H9 (cell line): ENCODE results near the gene CAMK2G. TPM values are rescaled to one million over a fixed set of nuclear protein-coding genes. Genes with fewer than 3 reads are reported as not detected.

Experiments used
- DNase-seq: peaks from one replicate; pipeline ENCODE4 v3.0.0-alpha.2; 2017
- H2AFZ ChIP-seq: one replicate; pipeline ENCODE4 v1.6.1; 2013; ENCODE audit warnings: mild to moderate bottlenecking, low read length, control low read depth, moderate library complexity
- H2AK5ac ChIP-seq: 2 replicates; pipeline ENCODE4 v1.6.1; 2013; ENCODE audit warnings: low read length, control low read depth, mixed read lengths; ENCODE audit not compliant: insufficient read length
- H2BK120ac ChIP-seq: one replicate; pipeline ENCODE4 v1.6.1; 2013; ENCODE audit warnings: low read depth, mild to moderate bottlenecking, low read length, control low read depth, inconsistent platforms; ENCODE audit not compliant: poor library complexity, severe bottlenecking
- H2BK12ac ChIP-seq: 2 replicates; pipeline ENCODE4 v1.6.1; 2013; ENCODE audit warnings: low read length, control low read depth, mixed read lengths, low read depth; ENCODE audit not compliant: insufficient read length
- H2BK15ac ChIP-seq: 2 replicates; pipeline ENCODE4 v1.6.1; 2013; ENCODE audit warnings: low read depth, low read length, control low read depth
- H2BK20ac ChIP-seq: one replicate; pipeline ENCODE4 v1.6.1; 2013; ENCODE audit warnings: low read depth, mild to moderate bottlenecking, low read length, control low read depth, inconsistent platforms; ENCODE audit not compliant: poor library complexity, severe bottlenecking
- H2BK5ac ChIP-seq: 2 replicates; pipeline ENCODE4 v1.6.1; 2013; ENCODE audit warnings: low read length, control low read depth, mixed read lengths; ENCODE audit not compliant: insufficient read length
- H3K14ac ChIP-seq: 2 replicates; pipeline ENCODE4 v1.6.1; 2013; ENCODE audit warnings: low read length, control low read depth; ENCODE audit not compliant: insufficient read depth
- H3K18ac ChIP-seq: 2 replicates; pipeline ENCODE4 v1.6.1; 2013; ENCODE audit warnings: low read depth, mild to moderate bottlenecking, mixed read lengths, low read length, control low read depth; ENCODE audit not compliant: insufficient read length
- H3K23ac ChIP-seq: 2 replicates; pipeline ENCODE4 v1.6.1; 2013; ENCODE audit warnings: low read length, control low read depth, mixed read lengths, low read depth; ENCODE audit not compliant: insufficient read length
- H3K23me2 ChIP-seq: 2 replicates; pipeline ENCODE4 v1.6.1; 2013; ENCODE audit warnings: low read depth, mild to moderate bottlenecking, mixed read lengths, low read length, control low read depth; ENCODE audit not compliant: insufficient read length, poor library complexity, severe bottlenecking
- H3K27ac ChIP-seq: 2 replicates; pipeline ENCODE4 v1.5.1; 2013; ENCODE audit warnings: low read length, control low read depth, mixed read lengths, low read depth; ENCODE audit not compliant: insufficient read length
- H3K27me3 ChIP-seq: 2 replicates; pipeline ENCODE4 v1.6.1; 2013; ENCODE audit warnings: low read length, control low read depth, inconsistent platforms; ENCODE audit not compliant: insufficient read depth
- H3K4ac ChIP-seq: 2 replicates; pipeline ENCODE4 v1.6.1; 2013; ENCODE audit warnings: low read depth, mild to moderate bottlenecking, control low read depth, inconsistent platforms, low read length, moderate library complexity
- H3K4me1 ChIP-seq: 2 replicates; pipeline ENCODE4 v1.6.1; 2013; ENCODE audit warnings: low read length, control low read depth, inconsistent platforms; ENCODE audit not compliant: insufficient read depth
- H3K4me2 ChIP-seq: 2 replicates; pipeline ENCODE4 v1.6.1; 2013; ENCODE audit warnings: low read length, control low read depth, mixed read lengths; ENCODE audit not compliant: insufficient read length, insufficient read depth
- H3K56ac ChIP-seq: 2 replicates; pipeline ENCODE4 v1.6.1; 2013; ENCODE audit warnings: low read depth, mild to moderate bottlenecking, mixed read lengths, low read length, control low read depth; ENCODE audit not compliant: insufficient read length
- H3K79me1 ChIP-seq: 2 replicates; pipeline ENCODE4 v1.6.1; 2013; ENCODE audit warnings: low read depth, mild to moderate bottlenecking, moderate library complexity, low read length, control low read depth, inconsistent platforms; ENCODE audit not compliant: insufficient read depth, poor library complexity, severe bottlenecking
- H3K79me2 ChIP-seq: 2 replicates; pipeline ENCODE4 v1.6.1; 2013; ENCODE audit warnings: low read length, control low read depth, inconsistent platforms; ENCODE audit not compliant: insufficient read depth
- H3K9ac ChIP-seq: 2 replicates; pipeline ENCODE4 v1.6.1; 2013; ENCODE audit warnings: low read length, control low read depth, mixed read lengths; ENCODE audit not compliant: insufficient read length; ENCODE audit errors: extremely low read depth
- H3K9me3 ChIP-seq: one replicate; pipeline ENCODE4 v1.6.1; 2013; ENCODE audit warnings: low read depth, low read length, inconsistent platforms; ENCODE audit not compliant: control insufficient read depth
- H3T11ph ChIP-seq: one replicate; pipeline ENCODE4 v1.6.1; 2013; ENCODE audit warnings: mild to moderate bottlenecking, low read length, control low read depth, inconsistent platforms
- H4K20me1 ChIP-seq: one replicate; pipeline ENCODE4 v1.6.1; 2013; ENCODE audit not compliant: control insufficient read depth, insufficient read length, insufficient read depth
- H4K5ac ChIP-seq: 2 replicates; pipeline ENCODE4 v1.6.1; 2013; ENCODE audit warnings: low read depth, mild to moderate bottlenecking, mixed read lengths, low read length, control low read depth; ENCODE audit not compliant: insufficient read length
- H4K8ac ChIP-seq: replicated peaks from 2 replicates; pipeline ENCODE4 v1.6.1; 2013; ENCODE audit warnings: low read length, control low read depth, mixed read lengths, low read depth; ENCODE audit not compliant: insufficient read length
- H4K91ac ChIP-seq: 2 replicates; pipeline ENCODE4 v1.6.1; 2013; ENCODE audit warnings: low read depth, mild to moderate bottlenecking, moderate library complexity, mixed read lengths, low read length, control low read depth; ENCODE audit not compliant: insufficient read length
- H3K27ac Mint-ChIP-seq, 3 experiments: 2 replicates in 2 of 3; 3 replicates in 1 of 3; pipeline ENCODE4 v1.8.0; 2020 to 2021; ENCODE audit warnings: mixed read lengths in 3 of 3, mild to moderate bottlenecking in 1 of 3, moderate library complexity in 1 of 3
- H3K27me3 Mint-ChIP-seq: 2 replicates; pipeline ENCODE4 v1.8.0; 2021; ENCODE audit warnings: low read depth, mild to moderate bottlenecking, moderate library complexity, mixed read lengths
- H3K36me3 Mint-ChIP-seq, 3 experiments: 2 replicates in 2 of 3; 3 replicates in 1 of 3; pipeline ENCODE4 v1.8.0; 2020 to 2021; ENCODE audit warnings: low read depth in 3 of 3, mixed read lengths in 3 of 3; ENCODE audit not compliant: insufficient read depth in 1 of 3
- H3K4me1 Mint-ChIP-seq, 2 experiments: 2 replicates each; pipeline ENCODE4 v1.8.0; 2020; ENCODE audit warnings: mixed read lengths in 2 of 2
- H3K4me3 Mint-ChIP-seq, 2 experiments: 2 replicates in 1 of 2; 3 replicates in 1 of 2; pipeline ENCODE4 v1.8.0; 2020 to 2021; ENCODE audit warnings: mild to moderate bottlenecking in 2 of 2, mixed read lengths in 2 of 2, moderate library complexity in 1 of 2
- H3K9me3 Mint-ChIP-seq, 2 experiments: 2 replicates in 1 of 2; 3 replicates in 1 of 2; pipeline ENCODE4 v1.8.0; 2020; ENCODE audit warnings: mild to moderate bottlenecking in 2 of 2, mixed read lengths in 2 of 2, moderate library complexity in 1 of 2
- CTCF ChIP-seq: fragments of 200-600 bp; sonication (generic); conservative IDR thresholded peaks from 3 replicates; pipeline ENCODE4 v1.8.0; 2021; ENCODE audit warnings: antibody characterized with exemption, mild to moderate bottlenecking
- WGBS: extraction: QIAGEN DNeasy Blood & Tissue Kit; methylation state at CpG from one replicate; pipeline ENCODE4 v1.1.7; 2013; ENCODE audit warnings: missing lambda C conversion rate, low lambda C conversion rate, mixed read lengths; ENCODE audit not compliant: insufficient read length; ENCODE audit errors: extremely low coverage; 5-methylcytosine and 5-hydroxymethylcytosine counted together
- total RNA-seq: library from RNA; stranded (reverse); gene quantifications from 2 replicates; pipeline ENCODE4 v1.2.1, GENCODE V29; 2021

CAMK2G gene
- total RNA-seq, 1 experiment from 2014 or later, result 31.8 TPM

GRCh38 chr10:73847031-73847430 lies 27.3 kb downstream of the CAMK2G start:
- Histone ChIP-seq H2BK12ac (no peak overlapping the region), H3K27ac (no peak overlapping the region), H3K23ac (no peak overlapping the region), H2BK120ac (no peak overlapping the region), H3K4ac (no peak overlapping the region), H3K18ac (no peak overlapping the region), H4K91ac (no peak overlapping the region), H3T11ph (no peak overlapping the region), H2BK15ac (no peak overlapping the region), H3K9ac (no peak overlapping the region), H2BK5ac (no peak overlapping the region), H3K4me2 (no peak overlapping the region), H3K14ac (no peak overlapping the region), H3K27me3 (no peaks in the 10 kb centered on the region), H3K56ac (no peak overlapping the region), H2BK20ac (no peak overlapping the region), H3K9me3 (no peaks in the 10 kb centered on the region), H3K79me1 (no peaks in the 10 kb centered on the region), H3K79me2 (no peaks in the 10 kb centered on the region), H3K23me2 (no peaks in the 10 kb centered on the region), H4K8ac (no peak overlapping the region), H2AFZ (no peak overlapping the region), H4K20me1 (no peaks in the 10 kb centered on the region), H4K5ac (no peak overlapping the region), H2AK5ac (no peak overlapping the region), H3K4me1 (no peaks in the 10 kb centered on the region)
- DNase-seq, result no peak
- H3K36me3 Mint-ChIP-seq, result peaks cover 23 to 70% (median 53%) of the 10 kb centered on the region in 3 experiments; a peak in 6 of 7 replicates
- no peaks in the 10 kb centered on the region for H3K9me3 Mint-ChIP-seq
- no peak overlapping the region for H3K27ac Mint-ChIP-seq
- peaks cover 8 to 9% of the 10 kb centered on the region in 2 experiments for H3K4me1 Mint-ChIP-seq
- no peaks in the 10 kb centered on the region for H3K27me3 Mint-ChIP-seq
- TF ChIP-seq CTCF, result no peak
- no CpG with 5 or more reads among the region's 7 CpGs for WGBS
- H3K4me3 Mint-ChIP-seq, result no peak overlapping the region
